ENCODE data around the gene SHC4.
"Not testable (repeated sequence)": the region's sequence is repeated elsewhere in the genome, so short reads cannot be mapped to it uniquely, and the experiment has no call there.

SHC4 gene

DNA sequence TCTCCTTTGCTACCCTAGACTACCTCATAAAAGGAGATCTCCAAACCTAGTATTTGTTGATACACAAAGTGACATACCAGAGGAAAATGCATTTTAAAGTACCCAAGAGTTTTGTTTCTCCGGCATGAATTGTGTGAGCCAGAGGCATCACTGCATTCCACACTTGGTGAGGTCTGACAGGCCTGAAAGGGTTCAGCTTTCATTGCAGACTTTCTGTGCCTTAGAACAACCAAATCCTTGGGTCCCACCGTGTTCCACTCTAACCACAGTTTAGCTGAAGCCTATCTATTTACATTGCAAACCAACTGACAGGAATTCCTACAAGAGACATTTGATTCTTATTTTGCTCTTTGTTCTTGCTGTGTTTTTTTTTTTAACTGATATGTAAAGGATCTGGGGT, 106.8 kb downstream of the SHC4 start:
- Histone ChIP-seq H3K9ac (no peak overlapping the region), H3K27ac (no peak overlapping the region), H3K4me2 (no peak overlapping the region), H3K36me3 (no peaks in the 10 kb centered on the region), H3K27me3 (no peaks in the 10 kb centered on the region), H3K9me3 (no peaks in the 10 kb centered on the region), H3K4me1 (no peaks in the 10 kb centered on the region), H4K20me1 (no peaks in the 10 kb centered on the region), H3K4me3 (no peak overlapping the region)
- TF ChIP-seq Cebpa-rat (IDR thresholded peaks at IDR 0.05) = no peak

DNA sequence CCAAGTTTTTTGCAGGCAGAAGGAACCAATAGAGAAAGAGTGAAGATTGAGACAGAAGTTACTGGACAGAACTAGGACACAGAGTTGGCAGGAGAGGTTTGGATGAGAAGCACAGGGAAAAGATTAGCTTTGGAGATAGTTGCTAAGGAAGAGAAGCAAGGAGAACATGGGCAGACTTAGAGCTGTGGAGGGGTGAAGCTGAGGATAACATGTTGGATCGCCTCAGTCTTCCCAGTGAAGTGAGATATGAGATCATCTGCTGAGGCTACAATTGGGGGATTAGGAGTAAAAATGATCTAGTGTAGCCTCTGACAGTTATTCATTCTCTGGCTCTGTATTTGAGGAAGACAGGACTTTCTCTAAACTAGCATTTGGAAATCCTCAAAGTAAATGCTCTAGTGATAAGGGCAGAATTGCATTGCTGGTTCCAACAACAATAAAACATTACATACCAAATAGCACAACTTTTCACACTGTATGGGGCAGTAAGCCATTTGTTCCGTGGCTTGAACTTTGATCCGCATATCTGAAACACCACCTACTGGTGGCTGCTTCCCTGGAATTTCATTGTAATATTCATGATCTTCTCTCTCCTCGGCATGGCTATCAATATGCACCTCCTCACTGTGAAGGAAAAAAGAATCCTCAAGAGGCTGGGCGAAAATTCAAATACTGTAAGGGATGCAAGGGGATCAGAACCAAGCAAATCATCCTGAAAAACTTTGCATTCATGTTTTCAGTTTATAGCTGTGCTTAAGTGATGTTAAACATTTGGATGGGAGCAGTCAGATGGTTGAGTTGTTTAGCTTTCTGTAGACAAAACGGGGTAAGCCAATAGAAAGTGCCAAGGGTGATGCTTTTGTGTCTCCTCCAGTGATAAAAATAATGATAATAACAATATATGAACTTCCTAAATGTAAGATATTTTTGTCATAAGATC, 107.9 kb downstream of the SHC4 start:
- Histone ChIP-seq H4K20me1 (no peaks in the 10 kb centered on the region), H3K4me2 (no peak overlapping the region), H3K36me3 (no peaks in the 10 kb centered on the region), H3K4me3 (no peak overlapping the region), H3K27me3 (no peaks in the 10 kb centered on the region), H3K9me3 (no peaks in the 10 kb centered on the region), H3K27ac (no peak overlapping the region), H3K9ac (no peak overlapping the region), H3K4me1 (no peaks in the 10 kb centered on the region)
- no peak for TF ChIP-seq Cebpa-rat (IDR thresholded peaks at IDR 0.05)

DNA sequence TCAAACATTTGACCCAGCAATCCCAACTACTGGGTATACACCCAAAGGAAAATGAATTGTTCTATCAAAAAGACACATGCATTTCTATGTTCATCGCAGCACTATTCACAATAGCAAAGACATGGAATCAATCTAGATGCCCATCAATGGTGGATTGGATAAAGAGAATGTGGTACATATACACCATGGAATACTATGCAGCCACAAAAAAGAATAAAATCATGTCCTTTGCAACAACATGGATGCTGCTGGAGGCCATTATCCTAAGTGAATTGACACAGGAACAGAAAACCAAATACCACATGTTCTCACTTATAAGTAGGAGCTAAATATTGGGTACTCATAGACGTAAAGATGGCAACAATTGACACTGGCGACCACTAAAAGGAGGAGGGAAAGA, 109.3 kb downstream of the SHC4 start:
- H3K4me1 ChIP-seq, H3K27ac ChIP-seq, H3K36me3 ChIP-seq, H3K27me3 ChIP-seq, H3K4me2 ChIP-seq, H3K9ac ChIP-seq, H3K4me3 ChIP-seq, H4K20me1 ChIP-seq, H3K9me3 ChIP-seq: not testable (repeated sequence)

DNA sequence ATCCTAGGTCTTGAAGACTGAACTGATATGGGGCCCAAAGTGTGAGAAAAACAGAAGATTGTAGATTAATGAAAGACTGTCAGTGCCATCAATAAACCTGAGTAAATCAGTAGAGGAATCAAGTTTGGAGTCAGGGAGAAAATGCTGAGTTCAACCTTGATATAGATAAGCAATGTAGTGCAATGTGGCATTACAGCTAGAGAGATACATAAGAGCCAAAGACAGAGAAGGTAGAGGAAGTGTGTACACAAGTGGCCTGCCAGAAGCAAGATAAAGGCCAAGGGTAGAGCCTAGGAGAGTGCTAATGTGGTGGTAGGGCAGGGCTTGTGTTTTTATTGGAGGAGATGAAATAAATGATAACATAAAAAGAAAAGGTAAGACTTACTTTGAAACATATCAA, 111.8 kb downstream of the SHC4 start:
- Histone ChIP-seq H3K36me3 (no peaks in the 10 kb centered on the region), H3K9ac (no peak overlapping the region), H4K20me1 (no peaks in the 10 kb centered on the region), H3K27me3 (no peaks in the 10 kb centered on the region), H3K4me2 (no peak overlapping the region), H3K4me3 (no peak overlapping the region), H3K27ac (no peak overlapping the region), H3K9me3 (no peaks in the 10 kb centered on the region), H3K4me1 (no peaks in the 10 kb centered on the region)
- TF ChIP-seq Cebpa-rat (IDR thresholded peaks at IDR 0.05) = no peak

DNA sequence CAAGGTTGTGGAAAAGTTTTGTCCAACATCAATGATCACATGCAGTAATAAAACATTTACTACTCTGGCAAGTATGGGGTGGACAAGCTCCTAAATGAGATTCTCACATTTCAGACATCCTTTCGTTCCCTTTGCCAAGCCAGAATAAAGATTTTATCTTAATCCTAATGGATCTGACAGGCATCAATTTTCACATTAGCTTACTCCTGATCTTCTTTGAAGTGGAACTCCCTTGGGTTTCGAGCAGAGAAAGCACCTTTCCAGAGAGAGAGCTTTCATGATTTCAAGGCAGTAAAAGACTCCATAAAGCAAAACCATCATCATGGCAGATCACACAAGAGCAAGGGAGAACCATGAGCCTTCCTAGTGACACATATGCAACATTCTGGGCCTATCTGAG, 113.1 kb downstream of the SHC4 start:
- Histone ChIP-seq H3K36me3 (no peaks in the 10 kb centered on the region), H3K4me2 (no peak overlapping the region), H3K4me3 (no peak overlapping the region)

DNA sequence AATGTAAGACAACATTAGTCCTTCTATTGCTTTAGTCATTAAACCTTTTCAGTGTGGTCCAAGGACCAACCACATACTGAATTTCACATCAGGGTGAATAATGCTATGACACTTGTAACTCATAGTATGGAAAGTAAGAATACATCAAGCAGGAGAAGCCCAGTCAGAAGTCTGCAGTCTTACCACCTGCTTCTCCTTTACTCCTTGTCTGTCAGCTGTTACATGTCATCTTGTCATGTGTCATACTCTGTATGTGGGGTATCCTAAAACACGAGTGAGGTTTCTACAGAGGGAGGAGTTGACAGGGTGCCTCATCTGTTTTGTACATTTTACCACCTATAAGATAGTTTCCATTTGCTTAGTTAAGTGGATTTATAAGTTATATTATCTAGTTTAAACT, 118.6 kb downstream of the SHC4 start:
- Histone ChIP-seq H3K4me1 (no peaks in the 10 kb centered on the region), H3K27ac (no peak overlapping the region), H4K20me1 (no peaks in the 10 kb centered on the region), H3K9me3 (no peaks in the 10 kb centered on the region), H3K36me3 (no peaks in the 10 kb centered on the region), H3K9ac (no peak overlapping the region), H3K4me3 (no peak overlapping the region), H3K4me2 (no peak overlapping the region), H3K27me3 (no peaks in the 10 kb centered on the region)
- TF ChIP-seq Cebpa-rat (IDR thresholded peaks at IDR 0.05) = no peak

More for the DNA sequence above, 113.1 kb downstream of the SHC4 start:
- Histone ChIP-seq H3K4me1 (no peaks in the 10 kb centered on the region), H3K9me3 (no peaks in the 10 kb centered on the region), H3K27ac (no peak overlapping the region), H4K20me1 (no peaks in the 10 kb centered on the region), H3K27me3 (no peaks in the 10 kb centered on the region), H3K9ac (no peak overlapping the region)
- TF ChIP-seq Cebpa-rat (IDR thresholded peaks at IDR 0.05) = no peak

DNA sequence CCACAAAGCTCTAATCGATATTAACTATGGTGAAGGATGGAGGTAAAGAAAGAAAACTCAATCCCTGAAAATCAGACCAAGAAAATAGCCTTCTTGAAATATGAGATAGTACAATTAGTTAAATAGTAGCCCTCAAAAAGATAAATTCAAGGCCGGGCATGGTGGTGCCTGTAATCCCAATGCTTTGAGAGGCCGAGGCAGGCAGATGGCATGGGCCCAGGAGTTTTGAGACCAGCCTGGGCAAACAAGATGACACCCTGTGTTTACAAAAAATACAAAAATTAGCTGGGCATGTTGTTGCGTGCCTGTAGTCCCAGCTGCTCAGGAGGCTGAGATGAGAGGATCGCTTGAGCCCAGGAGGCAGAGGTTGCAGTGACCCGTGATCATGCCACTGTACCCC, 121.2 kb downstream of the SHC4 start:
- Histone ChIP-seq H3K36me3 (no peaks in the 10 kb centered on the region), H3K27ac (no peak overlapping the region), H3K27me3 (no peaks in the 10 kb centered on the region), H3K4me2 (no peak overlapping the region), H4K20me1 (no peaks in the 10 kb centered on the region), H3K4me3 (no peak overlapping the region), H3K9ac (no peak overlapping the region), H3K4me1 (no peaks in the 10 kb centered on the region), H3K9me3 (no peaks in the 10 kb centered on the region)
- no peak for TF ChIP-seq Cebpa-rat (IDR thresholded peaks at IDR 0.05)

DNA sequence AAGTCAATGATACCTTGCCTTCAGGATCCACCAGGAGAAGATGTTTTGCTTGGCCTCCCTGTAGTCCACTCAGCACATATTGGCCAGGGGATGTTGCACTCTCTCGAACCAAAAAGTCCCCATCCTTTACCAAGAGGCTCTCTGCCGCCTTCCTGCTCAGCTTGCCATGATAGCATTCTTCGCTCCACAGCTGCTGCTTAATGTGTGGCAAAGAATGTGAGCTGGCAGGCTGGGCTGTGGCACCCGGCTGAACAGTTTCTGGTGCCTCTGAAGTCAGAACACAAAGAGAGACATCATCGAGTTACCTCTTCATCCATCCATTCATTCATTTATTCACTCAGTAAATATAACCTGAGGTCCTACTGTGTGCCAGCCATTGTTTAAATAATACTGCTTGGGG, 129.0 kb downstream of the SHC4 start:
- Histone ChIP-seq H3K36me3 (no peaks in the 10 kb centered on the region), H3K9me3 (peaks cover 20% of the 10 kb centered on the region), H3K9ac (no peak overlapping the region), H3K27ac (no peak overlapping the region), H3K4me1 (no peaks in the 10 kb centered on the region), H3K27me3 (no peaks in the 10 kb centered on the region), H4K20me1 (no peaks in the 10 kb centered on the region), H3K4me3 (no peak overlapping the region), H3K4me2 (no peak overlapping the region)
- no peak for TF ChIP-seq Cebpa-rat (IDR thresholded peaks at IDR 0.05)

DNA sequence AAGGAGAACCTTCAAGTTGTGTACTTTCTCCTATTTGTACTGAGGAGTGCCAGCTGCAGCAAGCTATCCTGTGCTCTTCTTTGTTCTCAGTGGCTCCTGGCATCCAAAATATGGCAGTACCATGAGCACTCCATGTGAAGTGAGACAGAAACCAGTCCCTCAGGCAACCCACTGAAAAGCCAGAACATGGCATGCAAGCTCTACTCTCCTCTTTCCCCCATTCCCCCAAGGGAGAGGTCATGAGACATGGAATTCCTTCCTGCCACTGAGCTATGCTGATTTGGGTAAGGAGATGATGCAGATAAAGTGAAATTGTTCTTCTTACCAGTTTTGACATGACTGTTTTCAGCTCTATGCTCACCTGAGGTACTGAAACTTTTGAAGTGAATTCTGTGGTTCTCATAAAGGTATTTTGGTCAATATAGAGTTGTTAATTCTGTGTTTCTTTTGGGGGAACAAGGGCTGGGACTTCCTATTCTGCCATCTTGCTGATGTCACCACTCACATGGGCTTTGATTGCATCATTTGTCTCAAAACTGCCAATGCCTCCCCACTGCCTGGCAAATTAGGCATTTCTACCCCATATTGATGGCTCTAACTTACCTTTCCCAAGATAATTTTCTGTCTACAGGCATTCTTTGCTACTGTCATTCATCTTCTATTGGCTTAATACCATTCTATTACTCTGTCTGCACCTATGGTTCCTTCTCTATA, 130.0 kb downstream of the SHC4 start:
- peaks cover 20% of the 10 kb centered on the region for H3K9me3 ChIP-seq
- H3K4me2 ChIP-seq = no peak overlapping the region
- H3K4me3 ChIP-seq = no peak overlapping the region
- no peak overlapping the region for H3K27ac ChIP-seq
- H3K4me1 ChIP-seq = no peaks in the 10 kb centered on the region
- no peak overlapping the region for H3K9ac ChIP-seq
- H3K27me3 ChIP-seq = no peaks in the 10 kb centered on the region
- no peaks in the 10 kb centered on the region for H3K36me3 ChIP-seq
- H4K20me1 ChIP-seq = no peaks in the 10 kb centered on the region
- TF ChIP-seq Cebpa-rat (IDR thresholded peaks at IDR 0.05) = no peak

DNA sequence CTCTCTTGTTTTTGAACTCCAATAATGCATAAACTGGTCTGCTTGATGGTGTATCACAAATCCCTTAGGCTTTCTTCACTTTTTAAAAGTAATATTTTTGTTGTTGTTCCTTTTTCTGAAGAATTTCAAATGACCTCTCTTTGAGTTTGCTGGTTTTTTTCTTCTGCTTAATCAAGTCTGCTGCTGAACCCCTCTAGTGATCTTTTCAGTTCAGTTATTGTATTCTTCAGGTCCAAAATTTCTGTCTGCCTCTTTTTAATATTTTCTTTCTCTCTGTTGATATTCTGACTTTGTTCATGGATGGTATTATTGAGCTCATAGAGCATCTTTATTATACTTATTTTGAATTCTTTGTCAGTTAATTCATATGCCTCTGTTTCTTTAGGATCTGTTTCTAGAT, 131.1 kb downstream of the SHC4 start:
- no peaks in the 10 kb centered on the region for H3K4me1 ChIP-seq
- no peak overlapping the region for H3K4me3 ChIP-seq
- no peak overlapping the region for H3K9ac ChIP-seq
- H3K27me3 ChIP-seq = no peaks in the 10 kb centered on the region
- peaks cover 20% of the 10 kb centered on the region for H3K9me3 ChIP-seq
- no peak overlapping the region for H3K4me2 ChIP-seq
- H3K36me3 ChIP-seq = no peaks in the 10 kb centered on the region
- H3K27ac ChIP-seq = no peak overlapping the region
- H4K20me1 ChIP-seq = no peaks in the 10 kb centered on the region
- TF ChIP-seq Cebpa-rat (IDR thresholded peaks at IDR 0.05) = no peak
